ENCODE measurements around the gene ANKS1B. TPM values are rescaled to one million over a fixed set of nuclear protein-coding genes. Genes with fewer than 3 reads are reported as not detected.

The ANKS1B gene
- total and polyA plus RNA-seq, 11 donors, result 0.62 to 5.8 (median 1.8) TPM

DNA sequence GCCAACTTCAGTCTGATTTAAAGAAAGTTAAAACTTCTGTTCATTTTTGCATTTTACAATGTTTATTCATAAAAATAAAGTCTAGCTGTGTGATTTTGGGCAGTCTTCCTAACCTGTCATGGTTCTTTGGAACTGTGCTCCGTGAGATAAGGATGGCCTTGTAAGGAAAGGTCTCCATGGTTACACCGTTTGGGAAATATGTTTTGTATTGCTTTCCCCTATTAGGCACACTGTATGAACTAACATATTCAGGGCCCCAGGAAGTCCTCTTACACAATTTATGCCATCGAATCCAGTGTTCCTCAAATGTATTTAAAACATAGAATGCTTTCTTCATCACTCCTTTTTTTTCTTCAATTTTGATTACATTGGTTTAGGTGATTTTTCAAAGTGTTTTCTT lies 1285.2 kb downstream of the ANKS1B start:
- intact Hi-C loops (cut with DNase I), result loop anchor here in 9 of 10 donors (2.0 to 10.0 kb wide), 3 partner anchors 295 to 299 kb away; no protein-coding TSS in a partner anchor
- ATAC-seq (peak; percentile 47 to 82 (median 68)), DNase-seq (no peak)
- H3K4me3 ChIP-seq, result no peak overlapping the region
- TF ChIP-seq POLR2A (IDR thresholded peaks at IDR 0.05) (no peak), CTCF (IDR thresholded peaks at IDR 0.05) (no peak)
- no peaks in the 10 kb centered on the region for H3K27me3 ChIP-seq
- 35 to 40% (median 36%) methylated on average over 3 of the region's 3 CpGs for WGBS, 4 donors
- H3K9me3 ChIP-seq, result peaks cover 0 to 5% (median 0%) of the 10 kb centered on the region in 12 donors
- peak overlapping the region in 3 of 12 donors; percentile 8 to 50 (median 13) for H3K27ac ChIP-seq
- peaks cover 0 to 52% (median 28%) of the 10 kb centered on the region in 9 donors for H3K36me3 ChIP-seq
- H3K4me1 ChIP-seq, result peaks cover 0 to 21% (median 9%) of the 10 kb centered on the region in 12 donors

DNA sequence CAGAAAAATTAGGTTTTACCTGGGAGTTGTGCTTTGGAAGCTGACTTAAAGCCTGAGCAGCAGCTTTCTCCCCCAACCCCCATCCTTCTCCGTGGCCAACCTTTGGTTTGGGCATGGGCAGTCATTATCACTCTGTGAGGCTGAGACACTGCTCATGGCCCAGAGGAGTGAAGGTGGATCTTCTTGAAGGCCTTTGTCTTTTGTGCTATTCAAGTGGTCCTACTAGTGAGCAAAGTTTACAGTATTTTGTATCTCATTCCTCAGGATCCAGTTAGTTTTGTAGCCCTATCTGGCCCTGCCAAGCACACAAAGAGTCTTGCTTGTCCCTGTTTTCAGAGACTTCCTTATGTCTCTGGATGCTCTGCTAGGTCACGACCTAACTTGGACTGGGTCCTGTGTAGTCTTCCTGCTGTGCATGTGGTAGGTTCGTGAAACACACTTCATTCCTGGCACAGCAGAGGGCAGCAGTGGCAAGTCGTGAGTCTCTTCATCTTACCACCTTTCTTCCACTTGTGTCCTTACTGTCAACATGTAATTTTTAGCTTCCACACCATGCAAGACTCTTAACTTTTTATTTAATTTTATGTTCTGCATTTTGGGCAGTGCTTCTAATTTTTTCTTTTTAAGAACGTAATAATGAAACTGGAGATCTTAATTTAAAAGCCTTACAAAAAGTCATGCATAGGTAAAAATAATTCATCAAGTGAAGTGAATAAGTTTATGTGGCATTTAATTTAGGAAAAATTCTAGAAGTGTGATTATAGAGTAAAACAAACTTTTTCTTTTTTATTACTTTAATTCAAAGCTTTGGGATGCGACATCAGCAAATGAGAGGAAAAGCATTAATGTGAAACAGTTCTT lies 1285.9 kb downstream of the ANKS1B start:
- 32 to 38% (median 35%) methylated on average over 6 of the region's 6 CpGs for WGBS, 4 donors
- H3K27me3 ChIP-seq, result no peaks in the 10 kb centered on the region
- no peak overlapping the region for H3K4me3 ChIP-seq
- H3K4me1 ChIP-seq, result peaks cover 0 to 21% (median 9%) of the 10 kb centered on the region in 12 donors
- TF ChIP-seq CTCF (IDR thresholded peaks at IDR 0.05) (peak; percentile 26 to 65 (median 48)), POLR2A (IDR thresholded peaks at IDR 0.05) (no peak)
- intact Hi-C loops (cut with DNase I), result loop anchor here in 9 of 10 donors (2.0 to 10.0 kb wide), 3 partner anchors 296 to 300 kb away; no protein-coding TSS in a partner anchor
- H3K27ac ChIP-seq, result peak overlapping the region in 2 of 12 donors; percentile 8 to 50
- ATAC-seq (peak; percentile 51 to 95 (median 92)), DNase-seq (peak; percentile 28 to 67 (median 56))
- H3K36me3 ChIP-seq, result peaks cover 0 to 47% (median 28%) of the 10 kb centered on the region in 9 donors
- H3K9me3 ChIP-seq, result peaks cover 0 to 12% (median 0%) of the 10 kb centered on the region in 12 donors

- no peaks in the 10 kb centered on the region for H3K27me3 ChIP-seq
- WGBS, 4 donors, result 92 to 96% (median 94%) methylated on average over 2 of the region's 2 CpGs
- H3K36me3 ChIP-seq, result peaks cover 0 to 56% (median 30%) of the 10 kb centered on the region in 9 donors
- H3K27ac ChIP-seq, result no peak overlapping the region
- ATAC-seq (no peak), DNase-seq (no peak)
- H3K4me1 ChIP-seq, result peaks cover 0 to 21% (median 9%) of the 10 kb centered on the region in 12 donors
- H3K9me3 ChIP-seq, result peaks cover 0 to 13% (median 0%) of the 10 kb centered on the region in 12 donors
- intact Hi-C loops (cut with DNase I), result loop anchor here in 6 of 10 donors (5.0 to 10.0 kb wide), 2 partner anchors 298 to 300 kb away; no protein-coding TSS in a partner anchor
- H3K4me3 ChIP-seq, result no peak overlapping the region
- TF ChIP-seq CTCF (IDR thresholded peaks at IDR 0.05) (no peak), POLR2A (IDR thresholded peaks at IDR 0.05) (no peak)
These were observed 1287.5 kb downstream of the ANKS1B start for GRCh38 chr12:98697209-98697608.
